ENCODE data around the gene ZNF500. TPM values are rescaled to one million over a fixed set of nuclear protein-coding genes. Genes with fewer than 3 reads are reported as not detected.

Gene ZNF500
- total and polyA plus RNA-seq, 2 experiments from 2014 or later, result 5.8 to 15.3 TPM

DNA sequence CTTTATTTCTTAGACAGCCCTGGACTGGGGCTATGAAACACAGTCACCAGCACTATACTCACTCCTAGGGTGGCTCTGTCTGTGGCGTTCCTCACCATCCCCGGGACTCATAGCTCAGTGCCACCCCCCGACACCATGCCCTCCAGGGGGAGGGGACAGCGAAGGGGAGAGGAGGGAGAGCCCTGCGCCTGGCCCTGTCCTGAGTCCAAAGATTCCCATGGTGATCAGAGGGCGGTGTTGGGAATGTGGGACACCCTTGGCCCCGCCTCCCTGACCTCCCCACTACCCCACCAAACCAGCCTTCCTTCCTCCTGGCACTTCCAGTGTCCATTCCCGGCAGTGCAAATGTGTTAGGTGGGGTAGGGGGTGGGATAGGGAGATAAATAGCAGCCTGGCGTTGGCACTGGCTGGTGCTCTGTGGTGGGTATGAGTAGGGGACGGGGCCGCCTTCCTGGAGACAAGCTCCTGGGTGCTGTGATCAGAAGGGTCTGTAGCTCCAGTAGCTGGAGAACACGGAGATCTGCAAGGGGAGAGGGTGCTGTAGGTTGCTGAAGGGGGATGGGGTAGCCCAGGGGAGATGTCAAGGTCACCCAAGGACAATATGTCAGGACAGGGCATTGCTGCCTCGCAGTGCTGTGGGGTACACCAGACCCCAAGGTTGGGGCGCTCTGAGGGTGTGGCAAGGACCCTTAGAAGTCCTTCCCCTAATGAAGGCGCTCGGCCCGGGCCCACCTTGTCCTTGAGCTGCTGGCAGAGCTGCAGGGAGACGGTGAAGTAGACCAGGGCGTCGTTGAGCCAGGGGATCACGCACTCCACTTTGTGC is 30.2 kb upstream of the ZNF500 start:
- Histone ChIP-seq H3K9me2 (ENCODE audit: insufficient read depth) (no peaks in the 10 kb centered on the region), H3K27me3 (ENCODE audit: insufficient read depth) (no peaks in the 10 kb centered on the region), H3K36me3 (ENCODE audit: insufficient read depth) (peaks cover 3% of the 10 kb centered on the region; the same call in 1 of the 2 replicates), H3K79me2 (replicated peaks; ENCODE audit: insufficient read depth) (no peaks in the 10 kb centered on the region), H2AFZ (no peak overlapping the region), H3K4me1 (ENCODE audit: insufficient read depth) (peaks cover 12% of the 10 kb centered on the region; the same call in 1 of the 2 replicates), H3K27ac (ENCODE audit: low read depth) (no peak overlapping the region), H3K4me3 (no peak overlapping the region), H3K4me2 (no peak overlapping the region), H3F3A (replicated peaks; ENCODE audit: low read depth) (peaks cover 8% of the 10 kb centered on the region; the same call in 1 of the 2 replicates), H4K20me1 (replicated peaks; ENCODE audit: insufficient read depth) (no peaks in the 10 kb centered on the region)
- Mint-ChIP-seq H3K27ac (peak overlapping the region; percentile 78), H3K4me1 (peaks cover 7% of the 10 kb centered on the region), H3K36me3 (ENCODE audit: low read depth) (peaks cover 7% of the 10 kb centered on the region; the same call in 2 of the 3 replicates), H3K4me3 (no peak overlapping the region), H3K27me3 (ENCODE audit: insufficient read depth, low read depth, poor library complexity) (peaks cover 5% of the 10 kb centered on the region), H3K9me3 (no peaks in the 10 kb centered on the region)
- TF ChIP-seq, protein P1, sequence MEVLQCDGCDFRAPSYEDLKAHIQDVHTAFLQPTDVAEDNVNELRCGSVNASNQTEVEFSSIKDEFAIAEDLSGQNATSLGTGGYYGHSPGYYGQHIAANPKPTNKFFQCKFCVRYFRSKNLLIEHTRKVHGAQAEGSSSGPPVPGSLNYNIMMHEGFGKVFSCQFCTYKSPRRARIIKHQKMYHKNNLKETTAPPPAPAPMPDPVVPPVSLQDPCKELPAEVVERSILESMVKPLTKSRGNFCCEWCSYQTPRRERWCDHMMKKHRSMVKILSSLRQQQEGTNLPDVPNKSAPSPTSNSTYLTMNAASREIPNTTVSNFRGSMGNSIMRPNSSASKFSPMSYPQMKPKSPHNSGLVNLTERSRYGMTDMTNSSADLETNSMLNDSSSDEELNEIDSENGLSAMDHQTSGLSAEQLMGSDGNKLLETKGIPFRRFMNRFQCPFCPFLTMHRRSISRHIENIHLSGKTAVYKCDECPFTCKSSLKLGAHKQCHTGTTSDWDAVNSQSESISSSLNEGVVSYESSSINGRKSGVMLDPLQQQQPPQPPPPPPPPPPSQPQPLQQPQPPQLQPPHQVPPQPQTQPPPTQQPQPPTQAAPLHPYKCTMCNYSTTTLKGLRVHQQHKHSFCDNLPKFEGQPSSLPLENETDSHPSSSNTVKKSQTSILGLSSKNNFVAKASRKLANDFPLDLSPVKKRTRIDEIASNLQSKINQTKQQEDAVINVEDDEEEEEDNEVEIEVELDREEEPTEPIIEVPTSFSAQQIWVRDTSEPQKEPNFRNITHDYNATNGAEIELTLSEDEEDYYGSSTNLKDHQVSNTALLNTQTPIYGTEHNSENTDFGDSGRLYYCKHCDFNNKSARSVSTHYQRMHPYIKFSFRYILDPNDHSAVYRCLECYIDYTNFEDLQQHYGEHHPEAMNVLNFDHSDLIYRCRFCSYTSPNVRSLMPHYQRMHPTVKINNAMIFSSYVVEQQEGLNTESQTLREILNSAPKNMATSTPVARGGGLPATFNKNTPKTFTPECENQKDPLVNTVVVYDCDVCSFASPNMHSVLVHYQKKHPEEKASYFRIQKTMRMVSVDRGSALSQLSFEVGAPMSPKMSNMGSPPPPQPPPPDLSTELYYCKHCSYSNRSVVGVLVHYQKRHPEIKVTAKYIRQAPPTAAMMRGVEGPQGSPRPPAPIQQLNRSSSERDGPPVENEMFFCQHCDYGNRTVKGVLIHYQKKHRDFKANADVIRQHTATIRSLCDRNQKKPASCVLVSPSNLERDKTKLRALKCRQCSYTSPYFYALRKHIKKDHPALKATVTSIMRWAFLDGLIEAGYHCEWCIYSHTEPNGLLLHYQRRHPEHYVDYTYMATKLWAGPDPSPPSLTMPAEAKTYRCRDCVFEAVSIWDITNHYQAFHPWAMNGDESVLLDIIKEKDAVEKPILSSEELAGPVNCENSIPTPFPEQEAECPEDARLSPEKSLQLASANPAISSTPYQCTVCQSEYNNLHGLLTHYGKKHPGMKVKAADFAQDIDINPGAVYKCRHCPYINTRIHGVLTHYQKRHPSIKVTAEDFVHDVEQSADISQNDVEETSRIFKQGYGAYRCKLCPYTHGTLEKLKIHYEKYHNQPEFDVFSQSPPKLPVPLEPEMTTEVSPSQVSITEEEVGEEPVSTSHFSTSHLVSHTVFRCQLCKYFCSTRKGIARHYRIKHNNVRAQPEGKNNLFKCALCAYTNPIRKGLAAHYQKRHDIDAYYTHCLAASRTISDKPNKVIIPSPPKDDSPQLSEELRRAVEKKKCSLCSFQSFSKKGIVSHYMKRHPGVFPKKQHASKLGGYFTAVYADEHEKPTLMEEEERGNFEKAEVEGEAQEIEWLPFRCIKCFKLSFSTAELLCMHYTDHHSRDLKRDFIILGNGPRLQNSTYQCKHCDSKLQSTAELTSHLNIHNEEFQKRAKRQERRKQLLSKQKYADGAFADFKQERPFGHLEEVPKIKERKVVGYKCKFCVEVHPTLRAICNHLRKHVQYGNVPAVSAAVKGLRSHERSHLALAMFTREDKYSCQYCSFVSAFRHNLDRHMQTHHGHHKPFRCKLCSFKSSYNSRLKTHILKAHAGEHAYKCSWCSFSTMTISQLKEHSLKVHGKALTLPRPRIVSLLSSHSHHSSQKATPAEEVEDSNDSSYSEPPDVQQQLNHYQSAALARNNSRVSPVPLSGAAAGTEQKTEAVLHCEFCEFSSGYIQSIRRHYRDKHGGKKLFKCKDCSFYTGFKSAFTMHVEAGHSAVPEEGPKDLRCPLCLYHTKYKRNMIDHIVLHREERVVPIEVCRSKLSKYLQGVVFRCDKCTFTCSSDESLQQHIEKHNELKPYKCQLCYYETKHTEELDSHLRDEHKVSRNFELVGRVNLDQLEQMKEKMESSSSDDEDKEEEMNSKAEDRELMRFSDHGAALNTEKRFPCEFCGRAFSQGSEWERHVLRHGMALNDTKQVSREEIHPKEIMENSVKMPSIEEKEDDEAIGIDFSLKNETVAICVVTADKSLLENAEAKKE (CRISPR knock-in tag; IDR thresholded peaks at IDR 0.05), result no peak
- no peak for ATAC-seq
- DNase-seq (ENCODE audit: low spot score), result no peak

GRCh38 chr16:4795828-4796572 is 29.0 kb upstream of the ZNF500 start:
- H3K36me3 ChIP-seq (ENCODE audit: insufficient read depth), result peaks cover 3% of the 10 kb centered on the region; the same call in 1 of the 2 replicates
- no peak overlapping the region for H3K4me3 Mint-ChIP-seq
- peaks cover 3% of the 10 kb centered on the region for H3K27me3 Mint-ChIP-seq (ENCODE audit: insufficient read depth, low read depth, poor library complexity)
- no peak overlapping the region for H3K4me3 ChIP-seq
- H3K4me2 ChIP-seq, result no peak overlapping the region
- no peaks in the 10 kb centered on the region; the same call in 1 of the 2 replicates for H3F3A ChIP-seq (replicated peaks; ENCODE audit: low read depth)
- H4K20me1 ChIP-seq (replicated peaks; ENCODE audit: insufficient read depth), result no peaks in the 10 kb centered on the region
- ATAC-seq (no peak), DNase-seq (ENCODE audit: low spot score) (no peak)
- H3K27ac Mint-ChIP-seq, result no peak overlapping the region
- H3K9me3 Mint-ChIP-seq, result no peaks in the 10 kb centered on the region
- H2AFZ ChIP-seq, result no peak overlapping the region
- H3K4me1 Mint-ChIP-seq, result peaks cover 7% of the 10 kb centered on the region
- H3K27ac ChIP-seq (ENCODE audit: low read depth), result no peak overlapping the region
- H3K27me3 ChIP-seq (ENCODE audit: insufficient read depth), result no peaks in the 10 kb centered on the region
- peaks cover 7% of the 10 kb centered on the region; the same call in 2 of the 3 replicates for H3K36me3 Mint-ChIP-seq (ENCODE audit: low read depth)
- H3K9me2 ChIP-seq (ENCODE audit: insufficient read depth), result no peaks in the 10 kb centered on the region
- no peaks in the 10 kb centered on the region for H3K79me2 ChIP-seq (replicated peaks; ENCODE audit: insufficient read depth)
- H3K4me1 ChIP-seq (ENCODE audit: insufficient read depth), result peaks cover 4% of the 10 kb centered on the region; the same call in 1 of the 2 replicates
- TF ChIP-seq EZH2 (IDR thresholded peaks at IDR 0.05; ENCODE audit: low read depth, unreplicated experiment), result no peak
- TF ChIP-seq, protein P1 (CRISPR knock-in tag; IDR thresholded peaks at IDR 0.05), result no peak

All from GM23338 (cell line).